ENCODE measurements around the gene MFSD2A.
A peak's percentile ranks its signal among the peaks of the same experiment; 100 is the strongest.
"Not testable (repeated sequence)": the region's sequence is repeated elsewhere in the genome, so short reads cannot be mapped to it uniquely, and the experiment has no call there.

Gene MFSD2A

GRCh38 chr1:39954870-39955546 lies at the start of gene MFSD2A:
Gene MFSD2A (plus strand): TSS chr1:39955145. CDS start chr1:39955293, 148 bp downstream.
- DNase-seq, result peak; percentile 96

- no peak for DNase-seq
Measured at GRCh38 chr1:39905172-39905571, 49.8 kb upstream of the MFSD2A start.

DNA sequence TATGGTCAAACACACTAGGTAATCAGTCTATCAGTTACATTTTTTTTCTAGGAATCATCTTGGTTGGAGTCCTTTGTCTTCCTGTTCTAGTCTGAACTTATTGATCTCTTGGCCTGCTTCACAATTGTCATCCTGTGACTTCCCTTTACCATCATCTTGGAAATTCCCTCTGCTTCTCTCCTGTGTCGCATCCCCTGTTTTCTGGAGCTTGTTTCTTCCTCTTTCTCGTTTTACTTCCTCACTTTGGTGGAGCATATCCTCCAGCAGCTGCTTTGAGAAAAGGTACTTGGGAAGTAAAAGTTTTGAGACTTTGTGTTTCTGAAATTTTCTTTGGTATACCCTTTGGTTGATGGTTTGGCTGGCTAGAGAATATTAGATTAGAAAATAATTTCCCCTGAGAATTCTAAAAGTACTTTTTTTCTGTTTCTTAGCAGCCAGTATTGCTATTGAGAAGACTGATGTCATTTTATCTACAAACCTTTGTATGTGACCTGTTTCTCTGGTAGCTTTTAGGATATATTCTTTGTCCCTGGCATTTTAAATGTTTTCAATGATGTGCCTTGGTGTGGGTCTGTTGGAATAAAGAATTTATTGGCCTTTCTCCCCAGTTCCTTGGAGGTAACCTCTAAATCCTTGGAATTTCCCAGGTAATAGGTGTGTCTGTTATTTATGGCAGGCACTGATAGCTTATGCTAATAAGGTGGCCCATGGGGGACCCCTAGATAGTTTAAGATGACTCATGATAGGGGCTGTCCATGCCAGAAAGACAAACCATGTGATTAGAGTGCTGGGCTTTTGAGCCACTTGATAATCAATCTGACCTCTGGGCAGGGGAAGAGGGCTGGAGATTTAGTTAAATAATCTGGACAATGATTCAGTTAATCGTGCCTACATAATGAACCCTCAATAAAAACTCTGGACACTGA lies 47.2 kb upstream of the MFSD2A start:
- no peak for DNase-seq

GRCh38 chr1:39908534-39908933 lies 46.4 kb upstream of the MFSD2A start:
- DNase-seq, result no peak

DNA sequence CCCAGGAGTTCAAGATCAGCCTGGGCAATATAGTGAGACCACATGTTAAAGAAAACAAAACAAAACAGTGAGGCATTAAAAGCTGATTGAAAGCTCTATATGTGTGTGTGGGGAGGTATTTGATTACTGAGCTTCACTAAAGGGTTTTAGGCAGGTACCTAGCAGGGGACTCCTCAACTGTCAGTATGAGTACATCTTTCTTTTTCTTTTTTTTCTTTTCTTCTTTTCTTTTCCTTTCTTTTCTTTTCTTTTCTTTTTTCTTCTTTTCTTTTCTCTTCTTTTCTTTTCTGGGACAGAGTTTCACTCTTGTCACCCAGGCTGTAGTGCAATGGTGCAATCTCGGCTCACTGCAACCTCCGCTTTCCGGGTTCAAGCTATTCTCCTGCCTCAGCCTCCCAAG lies 44.7 kb upstream of the MFSD2A start:
- DNase-seq, result no peak

DNA sequence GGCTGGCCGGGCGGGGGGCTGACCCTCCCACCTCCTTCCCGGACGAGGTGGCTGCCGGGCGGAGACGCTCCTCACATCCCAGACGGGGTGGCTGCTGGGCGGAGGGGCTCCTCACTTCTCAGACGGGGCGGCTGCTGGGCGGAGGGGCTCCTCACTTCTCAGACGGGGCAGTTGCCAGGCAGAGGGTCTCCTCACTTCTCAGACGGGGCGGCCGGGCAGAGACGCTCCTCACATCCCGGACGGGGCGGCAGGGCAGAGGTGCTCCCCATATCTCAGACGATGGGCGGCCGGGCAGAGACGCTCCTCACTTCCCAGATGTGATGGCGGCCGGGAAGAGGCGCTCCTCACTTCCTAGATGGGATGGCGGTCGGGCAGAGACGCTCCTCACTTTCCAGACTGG lies 41.8 kb upstream of the MFSD2A start:
- not testable (repeated sequence) for DNase-seq

DNA sequence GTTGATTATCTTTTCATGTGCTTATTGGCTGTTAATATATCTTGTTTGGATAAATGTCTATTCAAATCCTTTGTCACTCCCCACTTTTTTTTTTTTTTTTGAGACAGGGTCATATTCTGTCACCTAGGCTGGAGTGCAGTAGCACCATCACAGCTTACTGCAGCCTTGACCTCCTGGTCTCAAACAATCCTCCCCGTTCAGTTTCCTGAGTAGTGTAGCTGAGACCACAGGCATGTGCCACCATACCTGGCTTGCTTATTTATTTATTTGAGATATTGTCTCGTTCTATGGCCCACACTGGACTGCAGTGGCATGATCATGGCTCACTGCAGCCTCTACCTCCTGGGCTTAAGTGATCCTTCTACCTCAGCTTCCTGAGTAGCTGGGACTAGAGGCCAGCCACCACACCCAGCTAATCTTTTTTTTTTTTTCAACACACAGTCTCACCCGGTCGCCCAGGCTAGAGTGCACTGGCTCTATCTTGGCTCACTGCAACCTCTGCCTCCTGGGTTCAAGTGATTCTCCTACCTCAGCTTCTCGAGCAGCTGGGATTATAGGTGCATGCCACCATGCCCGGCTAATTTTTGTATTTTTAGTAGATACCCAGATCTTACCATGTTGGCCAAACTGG lies 39.3 kb upstream of the MFSD2A start:
- DNase-seq, result no peak

DNA sequence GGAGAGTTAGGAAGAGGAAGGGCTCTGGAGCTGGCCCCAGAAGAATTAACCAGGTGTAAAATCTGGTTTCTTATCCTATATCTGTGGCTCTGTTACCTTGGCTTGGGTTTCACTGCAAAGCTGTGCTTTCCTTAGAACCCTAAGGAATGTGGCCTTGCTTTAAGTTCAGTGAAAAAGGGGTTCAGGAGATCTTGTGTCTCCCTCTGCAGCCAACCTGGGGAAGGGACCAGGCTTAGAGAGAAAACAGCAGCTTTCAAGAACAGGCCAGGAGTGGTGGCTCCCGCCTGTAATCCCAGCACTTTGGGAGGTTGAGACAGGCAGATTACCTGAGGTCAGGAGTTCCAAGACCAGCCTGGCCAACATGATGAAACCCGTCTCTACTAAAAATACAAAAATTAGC lies 37.1 kb upstream of the MFSD2A start:
- DNase-seq, result no peak

DNA sequence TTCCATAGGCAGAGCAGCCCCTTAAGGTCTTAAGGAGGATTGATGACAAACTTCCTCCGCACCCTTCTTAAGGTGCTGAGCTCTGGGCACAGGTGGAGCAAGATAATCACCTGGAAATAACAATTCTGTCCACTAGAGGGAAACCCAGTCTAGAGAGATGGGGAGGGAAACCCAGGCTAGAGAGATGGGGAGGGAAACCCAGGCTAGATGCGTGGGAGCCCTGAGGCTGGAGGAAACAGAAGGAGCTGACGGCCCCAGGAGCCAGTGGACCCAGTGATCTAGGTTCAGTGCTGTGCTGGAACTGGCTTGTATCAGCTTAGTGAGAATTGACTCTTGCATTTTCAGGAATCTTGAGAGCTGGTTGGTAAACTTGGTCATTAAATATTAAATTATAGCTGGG lies 35.4 kb upstream of the MFSD2A start:
- DNase-seq, result peak; percentile 75

- DNase-seq, result no peak
Measured at GRCh38 chr1:39922251-39922688, 32.7 kb upstream of the MFSD2A start.

- no peak for DNase-seq
Measured at GRCh38 chr1:39925721-39926342, 29.1 kb upstream of the MFSD2A start.

DNA sequence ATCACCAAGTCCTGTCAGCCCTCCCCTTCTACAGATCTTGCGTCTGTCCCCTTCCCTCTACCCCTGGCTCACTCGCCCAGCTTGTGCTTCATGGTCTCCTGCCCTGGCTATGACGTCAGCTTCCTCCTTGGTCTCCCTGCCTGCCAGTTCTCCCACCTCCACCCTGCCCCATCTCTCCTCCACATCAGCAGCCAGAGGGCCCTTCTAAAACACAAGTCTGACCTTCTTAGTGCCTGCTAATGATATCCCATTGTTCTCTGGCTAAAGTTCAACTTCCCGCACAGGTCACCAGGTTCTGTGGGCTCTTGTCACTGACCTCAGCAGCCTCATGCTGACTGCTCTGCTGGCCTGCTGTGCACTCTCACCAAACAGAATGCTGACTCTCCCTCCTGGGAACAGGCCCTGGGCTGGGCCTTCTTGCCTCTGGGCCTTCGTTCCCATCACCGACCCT lies 28.6 kb upstream of the MFSD2A start:
- DNase-seq, result no peak

DNA sequence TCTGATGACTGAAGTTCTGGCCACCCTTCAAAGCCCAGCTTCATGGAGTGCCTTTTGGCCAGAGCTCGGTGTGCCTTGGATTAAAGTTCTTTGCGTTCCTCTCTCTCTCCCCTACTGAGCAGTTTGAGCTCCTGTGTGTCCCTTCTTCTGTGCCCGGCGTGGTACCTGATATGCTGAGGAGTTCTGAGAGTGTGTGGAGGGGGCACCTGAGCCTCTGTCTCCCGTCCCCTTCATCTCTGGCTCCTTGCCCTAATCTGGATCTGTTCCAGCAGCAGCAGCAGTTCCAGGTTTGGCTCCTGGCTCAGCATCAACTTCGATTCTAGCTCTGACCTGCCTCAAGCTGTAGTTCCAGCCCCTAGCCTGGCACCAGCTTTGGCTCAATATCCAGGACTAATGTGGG lies 28.1 kb upstream of the MFSD2A start:
- no peak for DNase-seq

DNA sequence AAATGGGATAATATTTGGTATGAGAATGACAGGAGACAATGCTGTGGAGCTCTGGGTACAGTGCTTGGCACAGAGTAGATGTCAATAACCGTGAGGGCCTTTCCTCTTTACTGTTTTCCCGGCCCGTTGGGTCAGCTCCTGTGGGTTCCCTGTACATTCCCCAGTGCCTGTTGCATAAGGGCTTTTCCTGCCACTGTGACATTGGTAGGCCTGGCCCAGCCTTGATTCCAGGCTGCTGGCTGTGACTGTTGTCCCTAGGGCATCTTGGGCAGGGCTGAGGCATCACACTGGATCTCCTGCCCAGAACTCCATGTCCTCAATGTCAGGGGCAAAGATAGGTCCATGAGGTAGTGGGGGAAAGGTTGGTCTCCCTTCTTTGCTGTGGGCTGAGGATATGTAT lies 27.4 kb upstream of the MFSD2A start:
- no peak for DNase-seq

DNA sequence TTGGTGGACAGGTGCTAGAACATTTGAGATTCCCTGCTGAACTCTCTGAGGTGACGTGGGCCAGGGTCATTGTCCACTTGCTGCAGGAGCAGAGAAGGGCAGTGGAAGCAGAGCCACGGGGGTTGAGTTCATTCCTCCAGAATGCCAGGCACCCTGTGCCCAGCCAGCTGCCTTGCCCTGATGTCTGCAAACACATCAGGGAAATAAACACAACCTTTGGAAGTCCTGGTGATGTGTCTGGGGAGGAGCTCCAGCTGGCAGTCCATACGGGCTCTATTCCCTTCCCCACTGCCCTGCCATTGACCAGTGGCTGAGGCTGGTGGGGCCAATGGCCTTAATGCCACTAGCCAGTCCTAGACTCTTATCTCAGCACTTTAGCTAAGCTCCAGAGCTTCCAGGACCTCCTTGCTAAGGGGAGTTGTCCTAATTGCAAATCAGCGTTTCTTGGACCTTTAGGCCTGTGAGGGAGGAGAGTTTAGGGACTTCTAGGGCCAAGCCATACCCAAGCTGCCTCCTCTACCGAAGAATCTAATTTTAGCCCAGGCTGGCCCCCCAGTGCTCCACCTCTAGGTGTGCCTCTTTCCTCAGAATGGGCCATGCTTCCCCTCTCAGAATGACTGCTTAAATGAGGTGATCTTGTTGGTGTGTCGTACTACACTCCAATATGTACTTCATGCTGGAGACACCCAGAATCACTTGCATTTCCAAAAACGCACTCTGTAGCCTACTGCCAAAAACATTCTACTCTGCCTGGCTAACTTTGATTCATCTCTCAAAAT lies 25.9 kb upstream of the MFSD2A start:
- no peak for DNase-seq

- DNase-seq, result no peak
Measured at GRCh38 chr1:39933956-39934941, 20.7 kb upstream of the MFSD2A start.

DNA sequence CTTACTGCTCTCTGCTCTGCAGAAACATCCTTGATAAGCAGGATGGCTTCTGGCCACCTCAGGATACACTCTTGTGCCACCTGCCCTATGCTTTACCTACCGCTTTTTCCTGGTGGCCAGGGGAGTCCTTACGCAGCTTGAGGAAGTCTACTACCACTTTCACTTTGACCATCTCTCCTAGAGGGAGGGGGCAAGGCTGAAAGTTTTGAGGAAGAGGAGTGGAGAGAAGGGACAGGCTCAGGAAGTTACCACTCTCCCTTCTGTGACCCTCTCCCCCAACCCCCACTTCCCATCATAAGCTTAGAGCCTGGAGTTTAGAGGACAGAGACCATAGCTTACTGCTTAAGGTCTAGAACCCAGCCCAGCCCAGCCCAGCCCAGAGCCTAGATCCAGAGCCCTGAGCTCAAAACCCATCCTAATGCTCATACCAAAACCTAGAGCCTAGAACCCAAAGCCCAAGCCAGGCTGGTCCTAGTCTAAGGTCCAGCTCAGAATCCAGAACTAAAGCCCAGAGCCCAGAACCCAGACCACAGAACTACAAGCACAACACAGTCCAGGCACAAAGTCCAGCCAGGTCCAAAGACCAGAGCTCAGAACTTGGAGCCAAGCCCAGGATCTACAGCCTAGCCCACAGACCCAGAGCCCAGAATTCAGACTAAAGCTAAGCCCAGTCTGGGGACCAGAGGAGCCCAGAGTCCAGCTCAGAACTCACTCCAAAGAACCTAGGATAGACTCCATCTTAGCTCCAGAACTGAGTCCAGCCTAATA lies 18.0 kb upstream of the MFSD2A start:
- no peak for DNase-seq

DNA sequence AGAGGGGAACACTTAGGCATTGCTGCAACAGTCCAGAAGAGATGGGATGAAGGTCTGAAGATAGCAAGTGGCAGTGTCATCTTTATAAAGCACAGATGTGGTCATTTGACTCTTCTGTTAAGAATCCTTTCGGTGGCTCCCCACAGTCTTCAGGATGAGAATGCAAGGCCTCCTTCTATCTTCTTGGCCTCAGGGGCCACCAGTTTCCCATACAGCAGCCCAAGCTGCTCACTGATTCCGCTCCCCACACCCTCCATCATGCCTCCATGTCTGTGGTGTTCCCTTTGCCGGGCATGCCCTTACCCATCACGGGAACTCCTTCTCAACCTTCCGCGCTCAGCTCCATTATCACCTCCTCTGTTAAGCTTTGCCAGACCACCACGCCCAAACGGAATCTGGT lies 16.1 kb upstream of the MFSD2A start:
- DNase-seq, result no peak

- no peak for DNase-seq
Measured at GRCh38 chr1:39940253-39940652, 14.7 kb upstream of the MFSD2A start.

Measured in activated CD4-positive, alpha-beta T cell treated with anti-CD3 and anti-CD28 coated beads, Interleukin-2, Interleukin-6, amounts not matched to agents 100 ng/mL and 50 ng/mL, durations not matched to agents 16 hours and 8 hours (primary cell).